ENCODE data around the gene FUT2. TPM values are rescaled to one million over a fixed set of nuclear protein-coding genes. Genes with fewer than 3 reads are reported as not detected.

Gene FUT2
- total and polyA plus RNA-seq, 2 donors (not counting 1 experiment from before 2014, with no cell fraction given): under 0.01 TPM; not detected in 1

- Histone ChIP-seq H3K27ac (ENCODE audit: insufficient read depth, low read length) (no peak within 1 kb of the TSS), H3K27me3 (ENCODE audit: control insufficient read depth, insufficient read depth, low read length) (peaks cover 5% of the 10 kb centered on the region), H3K79me2 (ENCODE audit: control insufficient read depth, insufficient read depth, low read length) (no peaks in the 10 kb centered on the region), H3K4me2 (ENCODE audit: extremely low read depth, insufficient read depth, low read length) (peak within 1 kb of the TSS; percentile 54), H3K9me3 (ENCODE audit: control insufficient read depth, insufficient read depth, low read depth, low read length) (no peaks in the 10 kb centered on the region), H3K9ac (ENCODE audit: insufficient read depth, low read length) (no peak within 1 kb of the TSS), H4K20me1 (ENCODE audit: control insufficient read depth, extremely low read depth, insufficient read depth, low read length) (no peaks in the 10 kb centered on the region), H3K4me1 (ENCODE audit: control insufficient read depth, extremely low read depth, insufficient read depth, low read length) (no peaks in the 10 kb centered on the region), H2AFZ (ENCODE audit: low read length) (no peak within 1 kb of the TSS), H3K4me3 (replicated peaks in 1 of 4; ENCODE audit: control extremely low read depth in 1 of 4, insufficient read depth in 1 of 4, low read depth in 3 of 4, low read length in 4 of 4) (no peak within 1 kb of the TSS), H3K36me3 (ENCODE audit: control insufficient read depth, insufficient read depth, low read length) (no peaks in the 10 kb centered on the region)
- TF ChIP-seq CTCF (conservative IDR thresholded peaks at IDR 0.05 in 1 of 2, IDR thresholded peaks at IDR 0.05 in 1 of 2; ENCODE audit: low read depth in 1 of 2, low read length in 2 of 2) (no peak), EZH2 (IDR thresholded peaks at IDR 0.05; ENCODE audit: low read length, missing control alignments) (no peak)
- DNase-seq (ENCODE audit: low read depth in 2 of 2): no peak
Observed at GRCh38 chr19:48740164-48740972, 44.6 kb downstream of the FUT2 start, which contains the start of gene RASIP1. TSS of gene RASIP1 (minus strand) at chr19:48740610. CDS start at chr19:48740282, 328 bp downstream.

- Histone ChIP-seq H3K79me2 (ENCODE audit: control insufficient read depth, insufficient read depth, low read length) (no peaks in the 10 kb centered on the region), H3K9ac (ENCODE audit: insufficient read depth, low read length) (no peak overlapping the region), H3K27me3 (ENCODE audit: control insufficient read depth, insufficient read depth, low read length) (peaks cover 5% of the 10 kb centered on the region), H2AFZ (ENCODE audit: low read length) (no peak overlapping the region), H3K9me3 (ENCODE audit: control insufficient read depth, insufficient read depth, low read depth, low read length) (no peaks in the 10 kb centered on the region), H3K4me3 (replicated peaks in 1 of 4; ENCODE audit: control extremely low read depth in 1 of 4, insufficient read depth in 1 of 4, low read depth in 3 of 4, low read length in 4 of 4) (no peak overlapping the region), H4K20me1 (ENCODE audit: control insufficient read depth, extremely low read depth, insufficient read depth, low read length) (no peaks in the 10 kb centered on the region), H3K4me1 (ENCODE audit: control insufficient read depth, extremely low read depth, insufficient read depth, low read length) (no peaks in the 10 kb centered on the region), H3K36me3 (ENCODE audit: control insufficient read depth, insufficient read depth, low read length) (no peaks in the 10 kb centered on the region), H3K27ac (ENCODE audit: insufficient read depth, low read length) (no peak overlapping the region), H3K4me2 (ENCODE audit: extremely low read depth, insufficient read depth, low read length) (no peak overlapping the region)
- TF ChIP-seq CTCF (conservative IDR thresholded peaks at IDR 0.05 in 1 of 2, IDR thresholded peaks at IDR 0.05 in 1 of 2; ENCODE audit: low read depth in 1 of 2, low read length in 2 of 2) (no peak), EZH2 (IDR thresholded peaks at IDR 0.05; ENCODE audit: low read length, missing control alignments) (no peak)
- no peak for DNase-seq (ENCODE audit: low read depth in 2 of 2)
Observed at GRCh38 chr19:48741129-48741999, 45.6 kb downstream of the FUT2 start.

GRCh38 chr19:48742096-48742495 lies 46.3 kb downstream of the FUT2 start:
- DNase-seq (ENCODE audit: low read depth in 2 of 2): no peak
- no peak overlapping the region for H2AFZ ChIP-seq (ENCODE audit: low read length)
- TF ChIP-seq CTCF (conservative IDR thresholded peaks at IDR 0.05 in 1 of 2, IDR thresholded peaks at IDR 0.05 in 1 of 2; ENCODE audit: low read depth in 1 of 2, low read length in 2 of 2) (no peak), EZH2 (IDR thresholded peaks at IDR 0.05; ENCODE audit: low read length, missing control alignments) (no peak)
- no peak overlapping the region for H3K4me2 ChIP-seq (ENCODE audit: extremely low read depth, insufficient read depth, low read length)
- no peaks in the 10 kb centered on the region for H3K36me3 ChIP-seq (ENCODE audit: control insufficient read depth, insufficient read depth, low read length)
- H3K79me2 ChIP-seq (ENCODE audit: control insufficient read depth, insufficient read depth, low read length): no peaks in the 10 kb centered on the region
- H3K27me3 ChIP-seq (ENCODE audit: control insufficient read depth, insufficient read depth, low read length): peaks cover 5% of the 10 kb centered on the region
- no peaks in the 10 kb centered on the region for H4K20me1 ChIP-seq (ENCODE audit: control insufficient read depth, extremely low read depth, insufficient read depth, low read length)
- no peak overlapping the region for H3K27ac ChIP-seq (ENCODE audit: insufficient read depth, low read length)
- H3K9ac ChIP-seq (ENCODE audit: insufficient read depth, low read length): no peak overlapping the region
- no peaks in the 10 kb centered on the region for H3K9me3 ChIP-seq (ENCODE audit: control insufficient read depth, insufficient read depth, low read depth, low read length)
- no peak overlapping the region for H3K4me3 ChIP-seq (replicated peaks in 1 of 4; ENCODE audit: control extremely low read depth in 1 of 4, insufficient read depth in 1 of 4, low read depth in 3 of 4, low read length in 4 of 4)
- no peaks in the 10 kb centered on the region for H3K4me1 ChIP-seq (ENCODE audit: control insufficient read depth, extremely low read depth, insufficient read depth, low read length)
